ENCODE measurements around the gene LY9. TPM values are rescaled to one million over a fixed set of nuclear protein-coding genes. Genes with fewer than 3 reads are reported as not detected.

The LY9 gene
- polyA plus RNA-seq, 3 donors = 1.4 to 2.7 (median 1.7) TPM

- H3K9me3 ChIP-seq (replicated peaks in 1 of 2; ENCODE audit: control insufficient read depth in 1 of 2, insufficient read depth in 1 of 2, low read length in 2 of 2) = no peaks in the 10 kb centered on the region
- no peaks in the 10 kb centered on the region for H4K20me1 ChIP-seq (ENCODE audit: insufficient read depth, low read length)
- no peak overlapping the region for H3K27ac ChIP-seq (ENCODE audit: low read depth in 1 of 2, low read length in 2 of 2)
- no peak overlapping the region for H3K4me3 ChIP-seq (replicated peaks in 1 of 3; ENCODE audit: low read depth in 2 of 3, low read length in 3 of 3)
- H3K4me1 ChIP-seq (ENCODE audit: control insufficient read depth in 1 of 2, insufficient read depth in 2 of 2, low read length in 2 of 2) = no peaks in the 10 kb centered on the region
- DNase-seq = no peak
- no peak overlapping the region for H3K4me2 ChIP-seq (replicated peaks; ENCODE audit: extremely low read depth, low read length, poor library complexity, severe bottlenecking)
- Mint-ChIP-seq H3K9me3 (no peaks in the 10 kb centered on the region), H3K36me3 (peaks cover 0 to 11% of the 10 kb centered on the region in 2 donors), H3K4me1 (no peaks in the 10 kb centered on the region), H3K27ac (no peak overlapping the region), H3K27me3 (ENCODE audit: low read depth in 3 of 3) (peaks cover 0 to 8% (median 5%) of the 10 kb centered on the region in 3 donors), H3K4me3 (no peak overlapping the region)
- H3K27me3 ChIP-seq (ENCODE audit: control insufficient read depth in 2 of 2, insufficient read depth in 2 of 2, low read length in 2 of 2) = no peaks in the 10 kb centered on the region
- intact Hi-C loops (cut with micrococcal nuclease) = no loop called here
- TF ChIP-seq CTCF (IDR thresholded peaks at IDR 0.05) = no peak
- H3K9ac ChIP-seq (ENCODE audit: insufficient read depth, low read length, poor library complexity, severe bottlenecking) = no peak overlapping the region
- no peaks in the 10 kb centered on the region for H3K79me2 ChIP-seq (ENCODE audit: insufficient read depth, low read length)
- WGBS (ENCODE audit: insufficient coverage) = no CpG with 5 or more reads among the region's 5 CpGs
- no peak overlapping the region for H2AFZ ChIP-seq (ENCODE audit: insufficient read depth, low read depth, low read length, poor library complexity, severe bottlenecking)
- H3K36me3 ChIP-seq (replicated peaks in 1 of 2; ENCODE audit: control insufficient read depth in 1 of 2, insufficient read depth in 2 of 2, low read length in 2 of 2) = no peaks in the 10 kb centered on the region
Observed at GRCh38 chr1:160755911-160756848, 39.8 kb upstream of the LY9 start.

- 100% methylated on average over 2 of the region's 2 CpGs for WGBS (ENCODE audit: insufficient coverage)
- H3K4me3 ChIP-seq (replicated peaks in 1 of 3; ENCODE audit: low read depth in 2 of 3, low read length in 3 of 3) = no peak overlapping the region
- Mint-ChIP-seq H3K9me3 (no peaks in the 10 kb centered on the region), H3K4me1 (no peaks in the 10 kb centered on the region), H3K36me3 (peaks cover 0 to 8% of the 10 kb centered on the region in 2 donors), H3K27ac (no peak overlapping the region), H3K27me3 (ENCODE audit: low read depth in 3 of 3) (peaks cover 0 to 8% (median 5%) of the 10 kb centered on the region in 3 donors), H3K4me3 (no peak overlapping the region)
- no peak for DNase-seq
- H3K27ac ChIP-seq (ENCODE audit: low read depth in 1 of 2, low read length in 2 of 2) = no peak overlapping the region
- no peaks in the 10 kb centered on the region for H3K4me1 ChIP-seq (ENCODE audit: control insufficient read depth in 1 of 2, insufficient read depth in 2 of 2, low read length in 2 of 2)
- no peak overlapping the region for H2AFZ ChIP-seq (ENCODE audit: insufficient read depth, low read depth, low read length, poor library complexity, severe bottlenecking)
- no peaks in the 10 kb centered on the region for H3K9me3 ChIP-seq (replicated peaks in 1 of 2; ENCODE audit: control insufficient read depth in 1 of 2, insufficient read depth in 1 of 2, low read length in 2 of 2)
- H3K4me2 ChIP-seq (replicated peaks; ENCODE audit: extremely low read depth, low read length, poor library complexity, severe bottlenecking) = no peak overlapping the region
- no peaks in the 10 kb centered on the region for H4K20me1 ChIP-seq (ENCODE audit: insufficient read depth, low read length)
- H3K9ac ChIP-seq (ENCODE audit: insufficient read depth, low read length, poor library complexity, severe bottlenecking) = no peak overlapping the region
- H3K79me2 ChIP-seq (ENCODE audit: insufficient read depth, low read length) = no peaks in the 10 kb centered on the region
- intact Hi-C loops (cut with micrococcal nuclease) = no loop called here
- no peaks in the 10 kb centered on the region for H3K27me3 ChIP-seq (ENCODE audit: control insufficient read depth in 2 of 2, insufficient read depth in 2 of 2, low read length in 2 of 2)
- TF ChIP-seq CTCF (IDR thresholded peaks at IDR 0.05) = no peak
- no peaks in the 10 kb centered on the region for H3K36me3 ChIP-seq (replicated peaks in 1 of 2; ENCODE audit: control insufficient read depth in 1 of 2, insufficient read depth in 2 of 2, low read length in 2 of 2)
Observed at GRCh38 chr1:160756849-160757201, 39.1 kb upstream of the LY9 start.

Measured in CD14-positive monocyte (primary cell).